GM21367 (cell line): ENCODE measurements around the gene SZRD1.
"Not testable (repeated sequence)": the region's sequence is repeated elsewhere in the genome, so short reads cannot be mapped to it uniquely, and the experiment has no call there.

ENCODE experiments used
- ATAC-seq: cut with Tn5 transposase; IDR thresholded peaks from one replicate; pipeline ENCODE4 v1.9.1; 2021; ENCODE audit not compliant: unreplicated experiment

The SZRD1 gene

GRCh38 chr1:16366722-16367257 is at the start of gene SZRD1:
Gene SZRD1 (plus strand): TSS chr1:16367242. CDS start chr1:16367258, 16 bp downstream.
- peak; percentile 72 for ATAC-seq

- ATAC-seq = no peak
Measured at GRCh38 chr1:16318555-16318954, 48.5 kb upstream of the SZRD1 start.

GRCh38 chr1:16321176-16321867 is 45.7 kb upstream of the SZRD1 start:
- ATAC-seq = no peak

- ATAC-seq = no peak
Measured at GRCh38 chr1:16324456-16324890, 42.6 kb upstream of the SZRD1 start.

- no peak for ATAC-seq
Measured at GRCh38 chr1:16326833-16327404, 40.1 kb upstream of the SZRD1 start.

- ATAC-seq = no peak
Measured at GRCh38 chr1:16334655-16335340, 32.2 kb upstream of the SZRD1 start.

GRCh38 chr1:16338961-16339360 is 28.1 kb upstream of the SZRD1 start:
- ATAC-seq = no peak

GRCh38 chr1:16340673-16341072 is 26.4 kb upstream of the SZRD1 start:
- ATAC-seq = no peak

- ATAC-seq = no peak
Measured at GRCh38 chr1:16342331-16343062, 24.5 kb upstream of the SZRD1 start.

- not testable (repeated sequence) for ATAC-seq
Measured at GRCh38 chr1:16343276-16343675, 23.8 kb upstream of the SZRD1 start.

- no peak for ATAC-seq
Measured at GRCh38 chr1:16348414-16349182, 18.4 kb upstream of the SZRD1 start.

- no peak for ATAC-seq
Measured at GRCh38 chr1:16349847-16350406, 17.1 kb upstream of the SZRD1 start.

- no peak for ATAC-seq
Measured at GRCh38 chr1:16351456-16351993, 15.5 kb upstream of the SZRD1 start.

GRCh38 chr1:16351994-16352841 is 14.8 kb upstream of the SZRD1 start, which contains the start of gene FBXO42:
Gene FBXO42 (minus strand): TSS chr1:16352480. CDS start chr1:16315418, 37,062 bp downstream.
- ATAC-seq = peak; percentile 67

- no peak for ATAC-seq
Measured at GRCh38 chr1:16352842-16353535, 14.1 kb upstream of the SZRD1 start.

- no peak for ATAC-seq
Measured at GRCh38 chr1:16354619-16355018, 12.4 kb upstream of the SZRD1 start.

GRCh38 chr1:16356867-16357266 is 10.2 kb upstream of the SZRD1 start:
- no peak for ATAC-seq

- not testable (repeated sequence) for ATAC-seq
Measured at GRCh38 chr1:16365146-16365498, 1.9 kb upstream of the SZRD1 start.
